Adrenal gland (tissue), 12 donors: ENCODE results near the gene SRGAP1. TPM values are rescaled to one million over a fixed set of nuclear protein-coding genes. Genes with fewer than 3 reads are reported as not detected.

Source experiments
- DNase-seq, 7 donors: peaks; one replicate each; pipeline ENCODE4 v3.0.0-alpha.2; 2019 to 2020
- H3K27ac ChIP-seq, 5 donors: fragments of 200-600 bp; sonication (generic) in 4 of 5; 1 replicate in 3 of 5; 2 replicates in 2 of 5; pipeline versions ENCODE4 v1.5.1 to v1.8.0; 2016 to 2020; ENCODE audit warnings: mild to moderate bottlenecking in 1 of 5
- H3K27me3 ChIP-seq: fragments of 200-600 bp; 2 replicates; pipeline ENCODE4 v1.8.0; 2021
- H3K36me3 ChIP-seq, 2 donors: fragments of 200-600 bp; replicated peaks in 1 of 2; 1 replicate in 1 of 2; 2 replicates in 1 of 2; pipeline versions ENCODE4 v1.5.1 to v1.8.0; 2018 to 2022
- H3K4me1 ChIP-seq, 2 donors: fragments of 200-600 bp; replicated peaks in 1 of 2; 1 replicate in 1 of 2; 2 replicates in 1 of 2; pipeline versions ENCODE4 v1.5.1 to v1.8.0; 2018 to 2021
- H3K4me3 ChIP-seq, 4 donors: fragments of 200-600 bp; sonication (generic) in 3 of 4; one replicate each; pipeline ENCODE4 v1.5.1; 2016 to 2018
- H3K9me3 ChIP-seq, 3 donors: fragments of 200-600 bp; sonication (generic) in 1 of 3; replicated peaks in 1 of 3; 1 replicate in 2 of 3; 2 replicates in 1 of 3; pipeline versions ENCODE4 v1.5.1 to v1.8.0; 2016 to 2021
- POLR2A ChIP-seq, 2 donors: fragments of 450-650 bp; IDR thresholded peaks; one replicate each; pipeline ENCODE4 v1.6.1; 2017; ENCODE audit warnings: antibody characterized with exemption in 2 of 2, mild to moderate bottlenecking in 2 of 2, moderate library complexity in 1 of 2
- WGBS, 4 donors: extraction: QIAGEN DNeasy Blood & Tissue Kit in 2 of 4; methylation state at CpG; one replicate each; pipeline versions ENCODE4 v1.1.5 to v1.1.7; 2013 to 2017; 5-methylcytosine and 5-hydroxymethylcytosine counted together
- intact Hi-C, 2 donors: fragments of 100-400 bp; cut with DNase I; formaldehyde crosslinking; loops; one replicate each; pipeline versions ENCODE4 v1.14.1 to v1.15.0; 2022 to 2023
- polyA plus RNA-seq, 3 donors: library from polyadenylated mRNA; stranded (reverse); fragments of 200-250 nt in 2 of 3; fragments of 350-450 nt in 1 of 3; fragmentation: Illumina TruSeq in 1 of 3; extraction: RNeasy Lipid Tissue Mini Kit (QIAGEN cat#74804) in 1 of 3; gene quantifications; one replicate each; pipeline ENCODE4 v1.2.3, GENCODE V29; 2013 to 2014
- total RNA-seq, 9 donors: library from RNA; depleted of rRNA in 4 of 9; stranded (reverse); fragments of >200 nt in 4 of 9; fragments of 120-200 nt in 1 of 9; fragmentation: NEBNext Ultra II Directional in 1 of 9; extraction: Animal tissue kit (Norgen Biotek cat#: 25700) in 1 of 9; gene quantifications; one replicate each; pipeline versions ENCODE4 v1.1.0 to v1.2.4, GENCODE V29; 2013 to 2023
- TF ChIP-seq, protein P1 (sequence below), 6 experiments: fragments of 450-650 bp in 4 of 6; fragments of 200-600 bp in 2 of 6; sonication (generic) in 1 of 6; IDR thresholded peaks; 1 replicate in 5 of 6; 2 replicates in 1 of 6; pipeline versions ENCODE4 v1.5.1 to v1.8.0; 2016 to 2021; ENCODE audit warnings: antibody characterized with exemption in 6 of 6, mild to moderate bottlenecking in 2 of 6, moderate library complexity in 1 of 6
- donor health status: healthy with polysubstance abuse.
- donor health status: Bipolar disorder and iron deficiency.
- donor health status: DM: yes; HTN: yes; CAD: no.
- donor health status: DM: no; HTN: no; CAD: no.
- donor health status: DM: no; HTN: no; CAD: no.
- donor health status: DM: yes; HTN: yes; CAD: no.

The SRGAP1 gene
- total and polyA plus RNA-seq, 12 donors = 2.4 to 35.6 (median 9.8) TPM

DNA sequence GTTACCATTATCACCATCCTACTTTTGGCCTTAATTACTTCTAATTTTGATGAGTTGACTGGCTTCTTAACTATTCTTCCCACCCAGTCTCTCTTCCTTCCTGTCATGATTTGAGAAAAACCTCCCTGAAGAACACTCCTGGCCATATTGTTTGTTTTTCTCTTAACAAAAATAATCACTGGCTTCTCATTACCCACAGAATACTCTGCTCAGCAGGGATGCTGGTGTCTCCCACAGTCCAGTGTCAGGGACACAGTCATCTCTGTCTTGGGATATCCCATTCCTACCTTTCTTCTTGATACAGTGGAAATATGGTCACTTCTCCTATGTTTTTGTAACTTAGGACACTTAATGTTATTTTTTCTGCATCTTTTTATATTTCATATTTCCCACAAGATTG, 103.7 kb downstream of the SRGAP1 start:
- no peak overlapping the region for H3K4me3 ChIP-seq
- no peak for TF ChIP-seq POLR2A (IDR thresholded peaks at IDR 0.05)
- TF ChIP-seq, protein P1, sequence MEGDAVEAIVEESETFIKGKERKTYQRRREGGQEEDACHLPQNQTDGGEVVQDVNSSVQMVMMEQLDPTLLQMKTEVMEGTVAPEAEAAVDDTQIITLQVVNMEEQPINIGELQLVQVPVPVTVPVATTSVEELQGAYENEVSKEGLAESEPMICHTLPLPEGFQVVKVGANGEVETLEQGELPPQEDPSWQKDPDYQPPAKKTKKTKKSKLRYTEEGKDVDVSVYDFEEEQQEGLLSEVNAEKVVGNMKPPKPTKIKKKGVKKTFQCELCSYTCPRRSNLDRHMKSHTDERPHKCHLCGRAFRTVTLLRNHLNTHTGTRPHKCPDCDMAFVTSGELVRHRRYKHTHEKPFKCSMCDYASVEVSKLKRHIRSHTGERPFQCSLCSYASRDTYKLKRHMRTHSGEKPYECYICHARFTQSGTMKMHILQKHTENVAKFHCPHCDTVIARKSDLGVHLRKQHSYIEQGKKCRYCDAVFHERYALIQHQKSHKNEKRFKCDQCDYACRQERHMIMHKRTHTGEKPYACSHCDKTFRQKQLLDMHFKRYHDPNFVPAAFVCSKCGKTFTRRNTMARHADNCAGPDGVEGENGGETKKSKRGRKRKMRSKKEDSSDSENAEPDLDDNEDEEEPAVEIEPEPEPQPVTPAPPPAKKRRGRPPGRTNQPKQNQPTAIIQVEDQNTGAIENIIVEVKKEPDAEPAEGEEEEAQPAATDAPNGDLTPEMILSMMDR (IDR thresholded peaks at IDR 0.05) = no peak
- intact Hi-C loops = loop anchor here in 1 of 2 donors (10.0 kb wide), 1 partner anchor 103 kb away; the partner anchor contains the start of gene SRGAP1
- no peaks in the 10 kb centered on the region for H3K27me3 ChIP-seq
- no peaks in the 10 kb centered on the region for H3K9me3 ChIP-seq
- H3K27ac ChIP-seq = no peak overlapping the region
- no peaks in the 10 kb centered on the region for H3K36me3 ChIP-seq
- no peak for DNase-seq
- peaks cover 0 to 17% of the 10 kb centered on the region in 2 donors for H3K4me1 ChIP-seq

DNA sequence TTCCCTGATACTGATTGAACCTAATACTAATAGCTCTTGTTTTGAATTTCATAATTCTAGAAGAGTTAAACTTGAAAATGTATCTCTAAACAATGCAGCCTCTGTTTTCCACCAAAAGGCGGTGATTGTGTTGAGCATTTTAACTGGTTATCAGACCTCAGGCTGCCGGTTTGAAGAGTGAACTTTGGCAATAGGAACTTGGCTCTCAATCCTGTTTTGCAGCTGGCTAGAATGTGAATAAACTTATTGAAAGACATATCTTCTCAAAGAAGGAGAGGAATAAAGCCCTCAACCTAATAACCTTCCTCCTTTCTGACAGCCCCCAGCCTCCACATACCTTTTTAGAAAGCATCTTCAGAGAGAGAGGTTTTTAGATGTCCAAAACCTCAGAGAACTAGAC, 105.4 kb downstream of the SRGAP1 start:
- H3K27ac ChIP-seq = peak overlapping the region in 1 of 5 donors; percentile 24
- H3K4me1 ChIP-seq = peaks cover 3 to 18% of the 10 kb centered on the region in 2 donors
- DNase-seq = no peak
- H3K9me3 ChIP-seq = no peaks in the 10 kb centered on the region
- WGBS, 4 donors = 43 to 65% (median 57%) methylated on average over 2 of the region's 2 CpGs
- intact Hi-C loops = loop anchor here in 1 of 2 donors (10.0 kb wide), 1 partner anchor 105 kb away; the partner anchor contains the start of gene SRGAP1
- no peak overlapping the region for H3K4me3 ChIP-seq
- TF ChIP-seq POLR2A (IDR thresholded peaks at IDR 0.05) = no peak
- TF ChIP-seq, protein P1 (IDR thresholded peaks at IDR 0.05) = no peak
- no peaks in the 10 kb centered on the region for H3K27me3 ChIP-seq
- no peaks in the 10 kb centered on the region for H3K36me3 ChIP-seq

DNA sequence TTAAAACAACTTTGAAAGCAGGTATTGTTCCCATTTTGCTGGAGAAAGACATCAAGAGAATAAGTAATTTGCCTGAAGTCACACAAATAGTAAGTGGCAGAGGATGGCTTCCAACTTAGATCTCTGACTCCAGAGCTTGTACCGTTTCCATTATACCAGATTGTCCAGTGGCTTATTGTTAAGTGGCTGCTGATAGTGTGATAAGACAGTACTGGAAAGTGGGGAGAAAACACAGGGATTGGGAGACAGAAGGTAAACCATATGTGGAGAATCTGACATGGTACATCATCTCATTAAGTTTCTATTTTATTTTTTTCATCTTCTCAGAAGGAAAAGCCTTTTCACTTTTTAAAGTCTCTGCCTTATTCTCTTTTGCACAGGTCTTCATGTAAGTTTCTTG, 108.5 kb downstream of the SRGAP1 start:
- Histone ChIP-seq H3K4me1 (peaks cover 15 to 39% of the 10 kb centered on the region in 2 donors), H3K27me3 (no peaks in the 10 kb centered on the region), H3K4me3 (no peak overlapping the region), H3K27ac (no peak overlapping the region), H3K9me3 (no peaks in the 10 kb centered on the region), H3K36me3 (no peaks in the 10 kb centered on the region)
- DNase-seq = no peak
- TF ChIP-seq, protein P1 (IDR thresholded peaks at IDR 0.05) = no peak
- TF ChIP-seq POLR2A (IDR thresholded peaks at IDR 0.05) = no peak
- WGBS, 4 donors = 41 to 90% (median 84%) methylated on average over 1 of the region's 1 CpG
- intact Hi-C loops = no loop called here

DNA sequence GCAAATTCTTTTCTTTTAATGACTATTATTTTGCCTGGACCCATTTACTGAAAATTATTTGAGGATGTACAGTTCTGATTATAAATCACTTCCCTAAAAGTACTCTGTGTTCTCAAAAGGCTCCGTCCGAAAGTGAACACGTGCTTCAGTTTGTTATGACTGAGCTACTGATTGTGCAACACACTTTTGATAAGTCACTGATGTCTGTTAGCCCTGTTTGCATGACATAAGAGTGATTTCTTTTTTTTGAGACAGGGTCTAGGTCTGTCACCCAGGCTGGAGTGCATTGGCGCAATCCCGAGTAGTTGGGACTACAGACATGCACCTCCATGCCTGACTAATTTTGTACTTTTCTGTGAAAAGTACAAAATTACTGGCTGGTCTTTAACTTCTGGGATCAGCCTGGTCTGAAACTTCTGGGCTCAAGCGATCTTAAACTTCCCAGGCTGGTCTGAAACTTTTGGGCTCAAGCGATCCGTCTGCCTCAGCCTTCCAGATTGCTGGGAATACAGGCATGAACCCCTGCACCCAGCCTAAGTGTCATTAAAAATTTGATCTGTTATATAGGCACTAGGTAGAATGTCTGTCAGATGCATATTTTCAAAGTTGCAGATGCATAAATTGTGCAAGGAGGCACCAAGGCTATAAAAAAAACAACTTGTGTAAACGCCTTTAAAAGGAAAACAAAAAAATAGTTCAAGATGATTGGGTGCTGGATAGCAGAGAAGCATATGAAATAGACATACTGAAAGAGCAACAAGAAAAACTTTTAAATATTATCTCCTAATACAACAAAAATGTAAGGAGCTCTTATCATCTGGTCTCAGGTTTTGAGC, 111.5 kb downstream of the SRGAP1 start:
- TF ChIP-seq, protein P1 (IDR thresholded peaks at IDR 0.05) = no peak
- TF ChIP-seq POLR2A (IDR thresholded peaks at IDR 0.05) = no peak
- H3K9me3 ChIP-seq = no peaks in the 10 kb centered on the region
- WGBS, 4 donors = 22 to 36% (median 28%) methylated on average over 9 of the region's 9 CpGs
- peak overlapping the region in 2 of 4 donors; percentile 6 to 31 for H3K4me3 ChIP-seq
- intact Hi-C loops = no loop called here
- H3K27me3 ChIP-seq = no peaks in the 10 kb centered on the region
- H3K27ac ChIP-seq = peak overlapping the region; percentile 18 to 82 (median 77)
- peak; percentile 48 to 89 (median 67) for DNase-seq
- H3K4me1 ChIP-seq = peaks cover 15 to 25% of the 10 kb centered on the region in 2 donors
- no peaks in the 10 kb centered on the region for H3K36me3 ChIP-seq
